ENCODE measurements around the gene SPATC1L.
"Not testable (repeated sequence)": the region's sequence is repeated elsewhere in the genome, so short reads cannot be mapped to it uniquely, and the experiment has no call there.

Gene SPATC1L

GRCh38 chr21:46181953-46182547, 2.2 kb downstream of the SPATC1L start:
- TF ChIP-seq CTCF (conservative IDR thresholded peaks at IDR 0.05) (no peak), ZFX (IDR thresholded peaks at IDR 0.05) (no peak)

GRCh38 chr21:46181436-46181835, 2.8 kb downstream of the SPATC1L start:
- TF ChIP-seq ZFX (IDR thresholded peaks at IDR 0.05) (no peak), CTCF (conservative IDR thresholded peaks at IDR 0.05) (no peak)
- no peak overlapping the region for H3K27ac ChIP-seq

More at GRCh38 chr21:46181953-46182547, 2.2 kb downstream of the SPATC1L start:
- no peak overlapping the region for H3K27ac ChIP-seq

- H3K27ac ChIP-seq = no peak overlapping the region
- TF ChIP-seq ZFX (IDR thresholded peaks at IDR 0.05) = no peak
- TF ChIP-seq CTCF (conservative IDR thresholded peaks at IDR 0.05) = no peak
These were observed 3.4 kb downstream of the SPATC1L start for GRCh38 chr21:46180778-46181391.

DNA sequence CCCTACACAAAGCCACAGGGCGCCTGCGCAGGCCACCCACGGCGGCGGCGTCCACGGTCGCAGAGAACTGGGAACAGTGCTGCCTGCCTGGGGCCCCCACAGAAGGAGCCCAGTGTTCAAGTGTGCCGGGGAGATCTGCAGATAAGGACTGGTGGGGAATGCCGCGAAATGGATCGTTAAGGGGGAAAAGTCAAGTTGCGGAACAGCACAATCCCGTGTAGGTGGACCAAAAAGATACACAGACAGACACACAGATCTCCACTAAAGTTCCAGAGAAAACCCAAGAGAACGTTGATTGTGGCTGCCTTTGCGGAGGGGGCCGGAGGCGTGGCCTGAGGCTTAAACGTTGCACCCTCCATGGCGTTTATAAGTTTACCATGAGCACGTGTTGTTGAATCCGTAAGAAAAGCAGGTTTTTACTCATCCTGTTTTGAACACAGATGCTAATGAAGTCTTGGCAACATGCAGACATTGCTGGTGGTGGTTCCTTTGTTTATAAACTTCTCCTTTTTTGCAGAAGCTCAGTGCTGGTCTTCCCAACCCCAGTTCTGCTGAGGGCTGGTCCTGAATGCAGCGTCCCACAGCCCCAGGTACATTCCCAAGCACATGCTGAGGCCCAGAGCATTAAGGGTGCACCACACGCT, 4.1 kb downstream of the SPATC1L start:
- no peak overlapping the region for H3K27ac ChIP-seq

GRCh38 chr21:46179708-46180078, 4.6 kb downstream of the SPATC1L start:
- H3K27ac ChIP-seq = no peak overlapping the region

More for the DNA sequence above, 4.1 kb downstream of the SPATC1L start:
- TF ChIP-seq ZFX (IDR thresholded peaks at IDR 0.05) (no peak), CTCF (conservative IDR thresholded peaks at IDR 0.05) (no peak)

GRCh38 chr21:46178961-46179360, 5.3 kb downstream of the SPATC1L start:
- no peak overlapping the region for H3K27ac ChIP-seq
- no peak for TF ChIP-seq CTCF (conservative IDR thresholded peaks at IDR 0.05)
- TF ChIP-seq ZFX (IDR thresholded peaks at IDR 0.05) = no peak

More at GRCh38 chr21:46179708-46180078, 4.6 kb downstream of the SPATC1L start:
- TF ChIP-seq CTCF (conservative IDR thresholded peaks at IDR 0.05) (no peak), ZFX (IDR thresholded peaks at IDR 0.05) (no peak)

GRCh38 chr21:46176443-46177129, 7.7 kb downstream of the SPATC1L start:
- not testable (repeated sequence) for H3K27ac ChIP-seq

All from C4-2B (cell line).